Activated naive CD4-positive, alpha-beta T cell (primary cell): ENCODE data around the gene GORAB.

Source experiments
- DNase-seq, 4 experiments: peaks; one replicate each; lab custom pipeline; 2025; lab: John Stamatoyannopoulos, UW

GORAB gene

DNA sequence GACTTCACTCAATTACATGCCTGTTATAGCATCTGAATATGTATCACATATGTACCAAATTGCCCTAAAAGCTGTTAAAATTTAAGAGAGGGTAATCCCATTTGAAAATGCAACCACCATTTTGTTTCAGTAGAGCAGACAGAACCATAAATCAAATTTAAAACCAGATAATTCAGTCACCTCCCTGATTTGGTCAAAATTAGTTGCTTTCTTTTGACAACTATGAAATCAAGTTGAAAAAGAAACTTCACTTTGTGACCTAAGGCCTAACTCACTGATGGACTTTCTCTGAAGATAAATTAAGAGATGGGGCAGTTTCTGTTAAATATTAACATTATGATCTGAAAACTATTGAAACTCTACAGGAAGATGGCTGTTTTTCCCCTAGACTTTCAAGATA, 6.7 kb downstream of the GORAB start:
- no peak for DNase-seq

DNA sequence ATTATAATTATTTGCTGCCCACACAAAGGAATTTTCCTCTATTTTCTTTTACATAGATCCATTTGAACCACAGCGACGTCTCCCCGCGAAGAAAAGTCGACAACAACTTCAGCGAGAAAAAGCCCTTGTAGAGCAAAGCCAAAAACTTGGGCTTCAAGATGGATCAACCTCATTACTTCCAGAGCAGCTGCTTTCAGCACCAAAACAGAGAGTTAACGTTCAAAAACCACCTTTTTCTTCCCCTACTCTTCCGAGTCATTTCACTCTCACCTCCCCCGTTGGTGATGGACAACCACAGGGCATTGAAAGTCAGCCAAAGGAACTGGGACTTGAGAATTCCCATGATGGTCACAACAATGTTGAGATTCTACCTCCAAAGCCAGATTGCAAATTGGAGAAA, 7.2 kb downstream of the GORAB start:
- no peak for DNase-seq

- DNase-seq, result no peak
Measured at GRCh38 chr1:170544624-170545023, 12.7 kb downstream of the GORAB start.

GRCh38 chr1:170545476-170545875, 13.5 kb downstream of the GORAB start:
- no peak for DNase-seq

GRCh38 chr1:170547255-170547654, 15.3 kb downstream of the GORAB start:
- no peak for DNase-seq

- no peak for DNase-seq
Measured at GRCh38 chr1:170548497-170548896, 16.5 kb downstream of the GORAB start.

DNA sequence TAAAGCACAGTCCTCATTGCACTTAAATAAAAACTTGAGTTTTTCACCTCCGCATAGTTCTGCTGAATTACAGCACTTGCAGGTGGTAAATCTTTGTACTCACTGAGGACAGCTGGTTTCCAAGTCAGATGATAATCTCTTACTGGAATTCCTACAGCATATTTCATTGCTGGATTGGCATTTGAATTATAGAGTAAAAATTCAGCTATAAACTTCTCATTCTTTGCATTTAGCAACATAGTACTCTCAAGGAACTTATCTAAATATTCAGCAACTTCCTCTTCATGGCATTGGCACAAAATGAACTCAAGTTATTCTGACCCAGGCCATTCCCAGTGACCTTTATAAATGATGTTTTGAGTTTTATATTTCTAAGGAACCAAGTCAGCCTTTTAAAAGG, 23.4 kb downstream of the GORAB start:
- no peak for DNase-seq

DNA sequence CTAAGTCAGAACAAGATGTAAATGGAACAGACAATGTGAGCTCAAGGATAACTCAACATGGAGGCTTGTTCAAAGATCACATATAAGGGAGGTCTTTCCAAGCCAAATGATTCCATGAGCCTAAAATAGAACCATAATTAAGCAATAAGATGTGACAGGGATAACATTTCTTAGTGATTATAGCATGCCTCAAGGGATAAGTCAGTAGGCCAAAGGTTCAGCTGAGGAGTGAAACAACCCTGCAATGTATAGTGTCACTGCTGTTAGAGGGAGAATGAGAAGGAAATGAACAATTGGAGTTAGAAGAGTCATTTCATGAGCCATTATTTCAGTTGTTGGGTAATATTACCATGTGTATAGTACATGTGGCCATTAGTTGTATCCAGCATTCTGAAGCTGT, 25.0 kb downstream of the GORAB start:
- DNase-seq, result no peak

- no peak for DNase-seq
Measured at GRCh38 chr1:170558731-170559130, 26.8 kb downstream of the GORAB start.

GRCh38 chr1:170559166-170559565, 27.2 kb downstream of the GORAB start:
- no peak for DNase-seq

- no peak for DNase-seq
Measured at GRCh38 chr1:170560681-170561285, 28.8 kb downstream of the GORAB start.

GRCh38 chr1:170562646-170563338, 30.8 kb downstream of the GORAB start:
- peak in 1 of 4 experiments; percentile 0 for DNase-seq

DNA sequence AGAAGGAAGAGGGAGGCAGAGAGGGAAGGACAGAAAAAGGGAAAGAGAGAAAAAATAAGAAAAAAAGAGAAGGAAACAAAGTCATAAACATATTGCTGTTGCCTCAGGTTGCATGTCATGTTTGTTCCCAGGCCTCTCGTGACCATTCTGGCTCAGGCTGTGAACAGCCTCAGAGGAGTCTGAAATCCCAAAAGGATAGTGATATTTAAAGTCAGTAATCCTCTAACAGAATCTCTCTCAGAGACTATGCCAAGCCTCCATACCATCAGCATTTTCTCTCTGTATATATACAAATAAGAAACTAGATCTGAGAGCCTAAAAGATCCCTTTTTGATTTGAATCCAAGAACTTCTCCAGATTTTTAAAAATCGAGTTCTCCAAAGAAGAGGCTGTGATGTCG, 35.2 kb downstream of the GORAB start:
- no peak for DNase-seq

GRCh38 chr1:170568197-170568596, 36.2 kb downstream of the GORAB start:
- no peak for DNase-seq

DNA sequence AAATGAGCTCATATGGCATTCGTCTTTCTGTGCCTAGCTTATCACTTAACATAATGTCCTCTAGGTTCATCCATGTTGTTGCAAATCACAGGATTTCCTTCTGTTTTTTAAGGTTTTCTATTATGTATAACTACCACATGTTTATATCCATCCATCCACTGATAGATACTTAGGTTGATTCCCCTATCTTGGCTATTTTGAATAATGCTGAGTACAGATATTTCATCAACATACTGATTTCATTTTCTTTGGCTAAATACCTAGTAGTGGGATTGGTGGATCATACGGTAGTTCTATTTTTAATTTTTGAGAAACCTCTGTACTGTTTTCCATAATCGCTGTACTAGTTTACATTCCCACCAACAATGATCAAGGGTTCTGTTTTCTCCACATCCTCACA, 45.0 kb downstream of the GORAB start:
- DNase-seq, result no peak

- no peak for DNase-seq
Measured at GRCh38 chr1:170578359-170578758, 46.4 kb downstream of the GORAB start.

GRCh38 chr1:170580636-170581440, 48.9 kb downstream of the GORAB start:
- DNase-seq, result no peak

- no peak for DNase-seq
Measured at GRCh38 chr1:170583186-170583585, 51.2 kb downstream of the GORAB start.

- no peak for DNase-seq
Measured at GRCh38 chr1:170586321-170587252, 54.6 kb downstream of the GORAB start.

DNA sequence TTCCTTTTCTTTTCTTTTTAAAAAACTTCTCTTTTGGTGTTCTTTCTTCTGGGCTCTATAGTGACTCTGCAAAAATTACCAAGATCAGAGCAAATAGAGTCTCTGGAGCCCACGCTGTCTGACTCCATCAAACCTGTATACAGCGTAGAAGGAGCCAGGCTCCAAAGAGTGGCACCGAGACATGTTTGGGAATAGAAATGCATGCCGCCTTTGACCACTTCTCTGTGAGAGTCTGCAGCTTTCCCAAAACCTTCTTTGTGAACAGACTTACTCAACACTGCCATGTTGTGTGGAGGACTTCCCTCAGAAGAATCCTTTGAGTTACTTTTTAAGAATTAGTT, 55.3 kb downstream of the GORAB start:
- DNase-seq, result no peak

GRCh38 chr1:170590921-170591705, 59.1 kb downstream of the GORAB start:
- DNase-seq, result no peak
